Measurements from ENCODE around the gene BICC1.

BICC1 gene

DNA sequence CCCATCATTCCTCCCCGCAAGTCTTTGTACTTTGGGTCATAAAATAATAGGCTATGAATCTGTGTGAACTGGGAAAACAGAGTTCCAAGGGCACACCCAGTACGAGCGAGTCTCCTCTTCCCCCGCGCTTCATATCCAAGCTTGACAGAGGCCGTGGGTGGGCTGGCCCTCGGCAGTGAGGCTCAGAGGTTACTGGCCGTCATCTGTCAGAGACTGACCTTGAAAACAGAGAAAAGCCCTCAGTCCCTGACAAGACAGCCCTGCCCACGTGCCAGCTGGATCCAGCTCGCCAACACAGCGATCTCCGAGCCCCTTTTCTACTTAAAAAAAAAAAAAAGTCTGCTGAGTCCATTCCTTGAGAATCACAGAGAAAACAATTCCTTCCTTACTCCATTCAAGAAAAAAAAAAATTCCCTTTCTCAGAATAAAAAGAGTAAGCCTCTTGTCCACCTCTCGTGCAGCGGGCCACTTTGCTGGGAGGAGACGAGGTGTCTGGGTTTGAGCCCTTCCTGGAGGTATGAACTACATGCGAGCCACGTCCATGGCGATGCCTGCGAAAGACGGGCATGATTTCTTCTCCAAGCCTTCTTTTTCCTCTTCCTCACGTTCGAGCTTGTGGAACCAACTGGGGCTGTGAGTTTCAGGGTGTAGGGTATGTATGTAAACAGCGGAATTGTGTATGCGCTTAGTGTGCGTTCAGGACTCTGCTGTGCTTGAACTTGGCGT is 744 bp upstream of the BICC1 start:
- no peaks in the 10 kb centered on the region for H3K9me3 ChIP-seq (ENCODE audit: severe bottlenecking)
- ATAC-seq (ENCODE audit: low read depth) (no peak), DNase-seq (ENCODE audit: low spot score) (no peak)
- H3K4me1 ChIP-seq (ENCODE audit: insufficient read depth, poor library complexity, severe bottlenecking): peaks cover 22% of the 10 kb centered on the region
- no peaks in the 10 kb centered on the region for H3K36me3 ChIP-seq (ENCODE audit: low read depth)
- peak overlapping the region; percentile 75 for H3K27ac ChIP-seq (ENCODE audit: poor library complexity, severe bottlenecking)
- no peaks in the 10 kb centered on the region for H3K27me3 ChIP-seq (ENCODE audit: insufficient read depth, poor library complexity, severe bottlenecking)
- no peak for TF ChIP-seq CTCF (IDR thresholded peaks at IDR 0.05; ENCODE audit: poor library complexity, severe bottlenecking)
- H3K4me3 ChIP-seq (ENCODE audit: severe bottlenecking): peak overlapping the region; percentile 88

DNA sequence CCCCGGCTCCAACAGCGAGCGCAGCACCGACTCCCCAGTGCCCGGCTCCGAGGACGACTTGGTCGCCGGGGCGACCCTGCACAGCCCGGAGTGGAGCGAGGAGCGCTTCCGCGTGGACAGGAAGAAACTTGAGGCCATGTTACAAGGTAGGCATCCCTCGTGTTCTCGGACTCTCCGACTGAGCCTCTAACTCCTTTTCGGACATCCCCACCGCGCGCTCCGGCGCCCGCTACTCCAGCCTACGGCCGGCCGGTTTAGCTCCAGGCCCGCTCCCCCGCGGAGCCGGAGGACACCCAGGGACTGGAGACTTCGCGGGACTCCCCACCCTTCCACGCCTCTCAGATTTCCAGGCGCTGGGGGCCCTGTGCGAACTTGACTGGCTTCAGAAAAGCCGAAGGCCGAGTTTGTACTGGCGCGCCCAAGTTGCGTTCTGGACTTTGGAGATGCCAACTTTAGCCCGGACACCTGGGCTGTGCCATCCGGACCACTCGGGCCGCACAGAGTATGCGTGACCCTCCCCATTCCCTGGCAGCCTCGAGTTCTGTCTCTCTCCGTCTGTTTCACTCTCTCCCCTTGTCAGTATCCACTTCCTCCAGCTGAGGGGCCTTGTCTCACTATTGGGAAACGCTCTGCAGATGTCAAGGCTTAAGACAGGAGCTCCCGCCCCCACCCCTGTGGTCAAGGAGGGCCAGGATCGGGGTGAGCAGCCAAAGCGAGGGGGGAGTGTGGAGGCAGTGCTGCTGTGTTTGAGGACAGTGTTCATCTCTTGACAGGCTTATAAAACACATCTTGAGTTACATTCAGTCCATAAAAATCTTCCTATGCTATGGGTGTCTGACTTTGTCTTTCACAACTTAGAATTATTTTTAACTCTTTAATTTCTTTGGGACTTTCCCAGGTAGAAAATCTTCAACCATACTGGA is 777 bp downstream of the BICC1 start:
- Histone ChIP-seq H3K27me3 (ENCODE audit: insufficient read depth, poor library complexity, severe bottlenecking) (no peaks in the 10 kb centered on the region), H3K9me3 (ENCODE audit: severe bottlenecking) (no peaks in the 10 kb centered on the region), H3K4me3 (ENCODE audit: severe bottlenecking) (peak overlapping the region; percentile 88), H3K4me1 (ENCODE audit: insufficient read depth, poor library complexity, severe bottlenecking) (peaks cover 22% of the 10 kb centered on the region), H3K36me3 (ENCODE audit: low read depth) (no peaks in the 10 kb centered on the region), H3K27ac (ENCODE audit: poor library complexity, severe bottlenecking) (peak overlapping the region; percentile 75)
- DNase-seq (ENCODE audit: low spot score) (peak; percentile 61), ATAC-seq (ENCODE audit: low read depth) (peak; percentile 63)
- TF ChIP-seq CTCF (IDR thresholded peaks at IDR 0.05; ENCODE audit: poor library complexity, severe bottlenecking): no peak

GRCh38 chr10:58514111-58514770 is 1.6 kb downstream of the BICC1 start:
- Histone ChIP-seq H3K4me1 (ENCODE audit: insufficient read depth, poor library complexity, severe bottlenecking) (peaks cover 22% of the 10 kb centered on the region), H3K36me3 (ENCODE audit: low read depth) (no peaks in the 10 kb centered on the region), H3K4me3 (ENCODE audit: severe bottlenecking) (peak overlapping the region; percentile 88), H3K27ac (ENCODE audit: poor library complexity, severe bottlenecking) (peak overlapping the region; percentile 75), H3K27me3 (ENCODE audit: insufficient read depth, poor library complexity, severe bottlenecking) (no peaks in the 10 kb centered on the region), H3K9me3 (ENCODE audit: severe bottlenecking) (no peaks in the 10 kb centered on the region)
- TF ChIP-seq CTCF (IDR thresholded peaks at IDR 0.05; ENCODE audit: poor library complexity, severe bottlenecking): no peak
- ATAC-seq (ENCODE audit: low read depth): no peak
- DNase-seq (ENCODE audit: low spot score): no peak

GRCh38 chr10:58515291-58515941 is 2.7 kb downstream of the BICC1 start:
- peak overlapping the region; percentile 88 for H3K4me3 ChIP-seq (ENCODE audit: severe bottlenecking)
- no peak for DNase-seq (ENCODE audit: low spot score)
- peaks cover 22% of the 10 kb centered on the region for H3K4me1 ChIP-seq (ENCODE audit: insufficient read depth, poor library complexity, severe bottlenecking)
- TF ChIP-seq CTCF (IDR thresholded peaks at IDR 0.05; ENCODE audit: poor library complexity, severe bottlenecking): no peak
- peak overlapping the region; percentile 75 for H3K27ac ChIP-seq (ENCODE audit: poor library complexity, severe bottlenecking)
- no peaks in the 10 kb centered on the region for H3K27me3 ChIP-seq (ENCODE audit: insufficient read depth, poor library complexity, severe bottlenecking)
- H3K9me3 ChIP-seq (ENCODE audit: severe bottlenecking): no peaks in the 10 kb centered on the region
- no peak for ATAC-seq (ENCODE audit: low read depth)
- H3K36me3 ChIP-seq (ENCODE audit: low read depth): no peaks in the 10 kb centered on the region
